Measurements from ENCODE around the gene MMP27. TPM values are rescaled to one million over a fixed set of nuclear protein-coding genes. Genes with fewer than 3 reads are reported as not detected.

Gene MMP27
- total RNA-seq, 1 donor from 2014 or later, result not detected

DNA sequence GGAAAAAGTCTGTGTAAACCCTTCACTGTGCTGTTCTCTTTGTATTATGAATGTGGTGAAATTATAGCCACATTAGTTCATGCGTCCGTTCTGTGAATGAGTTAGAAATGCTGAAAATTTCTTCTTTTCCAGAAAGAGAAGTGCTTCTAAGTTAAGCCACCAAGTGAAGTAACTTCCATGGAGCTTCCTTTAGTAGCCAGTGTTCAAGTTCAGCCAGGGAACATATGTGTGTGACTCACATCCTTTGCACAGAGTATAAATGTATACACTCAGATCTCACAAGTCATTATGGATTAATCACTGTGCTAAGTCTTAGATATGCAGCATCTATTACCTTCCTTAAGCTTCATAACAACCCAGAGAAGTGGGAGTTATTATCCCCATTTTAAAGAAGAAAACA is 22.3 kb upstream of the MMP27 start:
- no peaks in the 10 kb centered on the region for H3K36me3 ChIP-seq (ENCODE audit: control insufficient read depth in 3 of 3, insufficient read depth in 3 of 3, low read length in 3 of 3)
- peaks cover 0 to 2% (median 0%) of the 10 kb centered on the region in 3 donors for H3K9me3 ChIP-seq (ENCODE audit: control insufficient read depth in 3 of 3, low read length in 3 of 3)
- H3K4me3 ChIP-seq (ENCODE audit: low read length in 3 of 3), result no peak overlapping the region
- no peaks in the 10 kb centered on the region for H3K4me1 ChIP-seq (ENCODE audit: control insufficient read depth in 3 of 3, insufficient read depth in 3 of 3, low read length in 3 of 3)
- H3K27me3 ChIP-seq (ENCODE audit: control insufficient read depth in 3 of 3, insufficient read depth in 3 of 3, low read length in 3 of 3), result no peaks in the 10 kb centered on the region
- H3K9ac ChIP-seq (ENCODE audit: low read depth in 1 of 3, low read length in 3 of 3), result no peak overlapping the region
- H3K27ac ChIP-seq (ENCODE audit: low read depth, low read length), result no peak overlapping the region

- Histone ChIP-seq H3K9me3 (ENCODE audit: control insufficient read depth in 3 of 3, low read length in 3 of 3) (no peaks in the 10 kb centered on the region), H3K36me3 (ENCODE audit: control insufficient read depth in 3 of 3, insufficient read depth in 3 of 3, low read length in 3 of 3) (no peaks in the 10 kb centered on the region), H3K27me3 (ENCODE audit: control insufficient read depth in 3 of 3, insufficient read depth in 3 of 3, low read length in 3 of 3) (no peaks in the 10 kb centered on the region), H3K4me3 (ENCODE audit: low read length in 3 of 3) (no peak within 1 kb of the TSS), H3K9ac (ENCODE audit: low read depth in 1 of 3, low read length in 3 of 3) (no peak within 1 kb of the TSS), H3K4me1 (ENCODE audit: control insufficient read depth in 3 of 3, insufficient read depth in 3 of 3, low read length in 3 of 3) (no peaks in the 10 kb centered on the region), H3K27ac (ENCODE audit: low read depth, low read length) (no peak within 1 kb of the TSS)
Measured at GRCh38 chr11:102724904-102725500, 19.4 kb upstream of the MMP27 start, which contains the start of gene MMP8. TSS of gene MMP8 (minus strand) at chr11:102724954. CDS start at chr11:102724855, 99 bp downstream.

- Histone ChIP-seq H3K27me3 (ENCODE audit: control insufficient read depth in 3 of 3, insufficient read depth in 3 of 3, low read length in 3 of 3) (no peaks in the 10 kb centered on the region), H3K4me1 (ENCODE audit: control insufficient read depth in 3 of 3, insufficient read depth in 3 of 3, low read length in 3 of 3) (no peaks in the 10 kb centered on the region), H3K27ac (ENCODE audit: low read depth, low read length) (no peak overlapping the region)
Measured at GRCh38 chr11:102722821-102723220, 17.3 kb upstream of the MMP27 start.

DNA sequence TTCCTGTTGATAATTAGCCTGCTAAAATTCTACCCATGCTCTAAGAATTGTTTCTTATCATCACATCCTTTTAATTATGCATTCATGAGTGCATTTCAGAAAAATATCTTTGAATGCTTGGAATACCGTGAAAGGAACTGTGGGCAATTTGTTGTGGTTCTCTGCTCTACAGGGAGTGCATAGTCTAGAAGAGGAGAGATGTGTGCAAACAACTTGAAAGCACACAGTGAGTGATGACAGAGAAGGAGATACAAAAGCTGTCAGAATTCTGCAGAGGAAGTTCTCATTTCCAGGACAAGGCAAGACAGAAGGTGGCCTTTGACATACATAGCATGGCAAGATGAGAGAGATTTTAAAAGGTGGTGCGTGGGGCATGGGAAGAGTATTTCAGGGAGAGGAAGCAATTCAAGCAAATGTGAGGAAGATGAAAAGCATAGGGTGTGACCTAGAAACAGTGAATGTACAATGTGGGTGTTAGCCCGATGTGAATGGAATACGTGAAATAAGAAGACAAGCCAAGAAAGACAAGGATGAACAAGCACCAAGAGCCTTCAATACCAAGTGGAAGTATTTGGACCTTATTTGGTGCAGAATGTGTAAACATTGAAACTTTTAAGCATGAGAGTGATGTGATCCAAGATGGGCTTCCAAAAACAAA is 14.2 kb upstream of the MMP27 start:
- Histone ChIP-seq H3K9me3 (ENCODE audit: control insufficient read depth in 3 of 3, low read length in 3 of 3) (no peaks in the 10 kb centered on the region), H3K27ac (ENCODE audit: low read depth, low read length) (no peak overlapping the region), H3K27me3 (ENCODE audit: control insufficient read depth in 3 of 3, insufficient read depth in 3 of 3, low read length in 3 of 3) (no peaks in the 10 kb centered on the region), H3K36me3 (ENCODE audit: control insufficient read depth in 3 of 3, insufficient read depth in 3 of 3, low read length in 3 of 3) (no peaks in the 10 kb centered on the region), H3K4me1 (ENCODE audit: control insufficient read depth in 3 of 3, insufficient read depth in 3 of 3, low read length in 3 of 3) (no peaks in the 10 kb centered on the region), H3K4me3 (ENCODE audit: low read length in 3 of 3) (no peak overlapping the region), H3K9ac (ENCODE audit: low read depth in 1 of 3, low read length in 3 of 3) (no peak overlapping the region)

More at GRCh38 chr11:102722821-102723220, 17.3 kb upstream of the MMP27 start:
- Histone ChIP-seq H3K36me3 (ENCODE audit: control insufficient read depth in 3 of 3, insufficient read depth in 3 of 3, low read length in 3 of 3) (no peaks in the 10 kb centered on the region), H3K9me3 (ENCODE audit: control insufficient read depth in 3 of 3, low read length in 3 of 3) (no peaks in the 10 kb centered on the region), H3K9ac (ENCODE audit: low read depth in 1 of 3, low read length in 3 of 3) (no peak overlapping the region), H3K4me3 (ENCODE audit: low read length in 3 of 3) (no peak overlapping the region)

GRCh38 chr11:102717280-102717679 is 11.7 kb upstream of the MMP27 start:
- Histone ChIP-seq H3K4me1 (ENCODE audit: control insufficient read depth in 3 of 3, insufficient read depth in 3 of 3, low read length in 3 of 3) (no peaks in the 10 kb centered on the region), H3K9me3 (ENCODE audit: control insufficient read depth in 3 of 3, low read length in 3 of 3) (no peaks in the 10 kb centered on the region), H3K4me3 (ENCODE audit: low read length in 3 of 3) (no peak overlapping the region), H3K9ac (ENCODE audit: low read depth in 1 of 3, low read length in 3 of 3) (no peak overlapping the region), H3K27me3 (ENCODE audit: control insufficient read depth in 3 of 3, insufficient read depth in 3 of 3, low read length in 3 of 3) (no peaks in the 10 kb centered on the region), H3K36me3 (ENCODE audit: control insufficient read depth in 3 of 3, insufficient read depth in 3 of 3, low read length in 3 of 3) (no peaks in the 10 kb centered on the region), H3K27ac (ENCODE audit: low read depth, low read length) (no peak overlapping the region)

- Histone ChIP-seq H3K4me1 (ENCODE audit: control insufficient read depth in 3 of 3, insufficient read depth in 3 of 3, low read length in 3 of 3) (no peaks in the 10 kb centered on the region), H3K36me3 (ENCODE audit: control insufficient read depth in 3 of 3, insufficient read depth in 3 of 3, low read length in 3 of 3) (no peaks in the 10 kb centered on the region), H3K9me3 (ENCODE audit: control insufficient read depth in 3 of 3, low read length in 3 of 3) (no peaks in the 10 kb centered on the region), H3K27me3 (ENCODE audit: control insufficient read depth in 3 of 3, insufficient read depth in 3 of 3, low read length in 3 of 3) (no peaks in the 10 kb centered on the region), H3K9ac (ENCODE audit: low read depth in 1 of 3, low read length in 3 of 3) (no peak overlapping the region), H3K27ac (ENCODE audit: low read depth, low read length) (no peak overlapping the region), H3K4me3 (ENCODE audit: low read length in 3 of 3) (no peak overlapping the region)
Measured at GRCh38 chr11:102716527-102716926, 11.0 kb upstream of the MMP27 start.

GRCh38 chr11:102712137-102712536 is 6.6 kb upstream of the MMP27 start:
- Histone ChIP-seq H3K4me3 (ENCODE audit: low read length in 3 of 3) (no peak overlapping the region), H3K9me3 (ENCODE audit: control insufficient read depth in 3 of 3, low read length in 3 of 3) (no peaks in the 10 kb centered on the region), H3K27ac (ENCODE audit: low read depth, low read length) (no peak overlapping the region), H3K4me1 (ENCODE audit: control insufficient read depth in 3 of 3, insufficient read depth in 3 of 3, low read length in 3 of 3) (no peaks in the 10 kb centered on the region), H3K36me3 (ENCODE audit: control insufficient read depth in 3 of 3, insufficient read depth in 3 of 3, low read length in 3 of 3) (no peaks in the 10 kb centered on the region), H3K27me3 (ENCODE audit: control insufficient read depth in 3 of 3, insufficient read depth in 3 of 3, low read length in 3 of 3) (no peaks in the 10 kb centered on the region), H3K9ac (ENCODE audit: low read depth in 1 of 3, low read length in 3 of 3) (no peak overlapping the region)

DNA sequence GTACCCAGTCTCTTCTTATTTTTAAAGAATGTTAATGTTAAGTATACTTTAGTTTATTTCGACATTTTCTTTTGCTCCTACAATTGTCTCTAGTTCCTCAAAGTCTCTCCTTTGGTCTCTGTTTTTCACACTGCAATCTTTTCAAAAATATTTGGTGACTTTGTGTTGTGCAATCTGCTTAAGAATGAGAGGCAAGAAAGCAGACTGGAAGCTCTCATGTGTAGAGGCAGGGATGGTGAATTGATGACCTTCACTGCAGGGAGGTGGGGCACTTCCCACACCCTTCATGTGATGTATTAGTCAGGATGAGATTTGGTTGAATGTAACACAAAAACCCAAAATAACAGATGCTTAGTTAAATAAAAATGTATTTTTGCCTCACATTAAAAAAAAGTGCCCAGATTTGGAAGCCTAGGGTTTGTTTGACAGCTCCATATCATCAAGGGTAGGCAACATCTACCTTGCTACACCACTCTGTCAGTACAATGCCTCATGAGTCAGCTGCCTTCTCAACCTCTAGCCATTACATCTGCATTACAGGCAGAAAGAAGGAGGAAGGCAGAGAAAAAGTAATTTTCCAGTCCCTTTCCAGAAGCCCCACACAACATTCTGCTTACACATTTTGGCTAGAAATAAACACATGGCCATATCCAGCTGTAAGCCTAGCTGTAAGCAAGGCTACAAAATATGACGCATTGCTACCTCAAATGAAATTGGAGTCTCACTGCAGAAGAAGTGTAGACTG is 3.8 kb upstream of the MMP27 start:
- Histone ChIP-seq H3K27me3 (ENCODE audit: control insufficient read depth in 3 of 3, insufficient read depth in 3 of 3, low read length in 3 of 3) (no peaks in the 10 kb centered on the region), H3K36me3 (ENCODE audit: control insufficient read depth in 3 of 3, insufficient read depth in 3 of 3, low read length in 3 of 3) (no peaks in the 10 kb centered on the region), H3K27ac (ENCODE audit: low read depth, low read length) (no peak overlapping the region), H3K4me1 (ENCODE audit: control insufficient read depth in 3 of 3, insufficient read depth in 3 of 3, low read length in 3 of 3) (no peaks in the 10 kb centered on the region), H3K9ac (ENCODE audit: low read depth in 1 of 3, low read length in 3 of 3) (no peak overlapping the region), H3K4me3 (ENCODE audit: low read length in 3 of 3) (no peak overlapping the region), H3K9me3 (ENCODE audit: control insufficient read depth in 3 of 3, low read length in 3 of 3) (no peaks in the 10 kb centered on the region)

DNA sequence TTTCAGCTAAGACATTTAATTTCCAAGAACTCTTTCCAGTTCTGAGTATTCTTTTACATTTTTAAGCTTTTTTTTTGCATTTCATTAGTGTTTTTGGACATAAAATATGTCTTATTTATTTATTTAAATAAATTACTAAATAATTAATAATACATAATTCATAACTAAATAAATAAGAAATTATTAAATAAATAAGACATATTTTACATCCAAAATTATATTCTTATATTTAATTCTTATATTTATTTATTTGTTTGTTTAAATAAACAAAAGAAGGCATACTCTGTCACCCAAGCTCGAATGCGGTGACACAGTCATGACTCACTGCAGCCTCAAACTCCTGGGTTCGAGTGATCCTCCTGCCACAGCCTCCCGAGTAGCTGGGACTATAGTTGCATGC is 3.1 kb upstream of the MMP27 start:
- H3K4me1 ChIP-seq (ENCODE audit: control insufficient read depth in 3 of 3, insufficient read depth in 3 of 3, low read length in 3 of 3), result no peaks in the 10 kb centered on the region
- H3K27ac ChIP-seq (ENCODE audit: low read depth, low read length), result no peak overlapping the region
- H3K27me3 ChIP-seq (ENCODE audit: control insufficient read depth in 3 of 3, insufficient read depth in 3 of 3, low read length in 3 of 3), result no peaks in the 10 kb centered on the region
- no peaks in the 10 kb centered on the region for H3K36me3 ChIP-seq (ENCODE audit: control insufficient read depth in 3 of 3, insufficient read depth in 3 of 3, low read length in 3 of 3)
- H3K9ac ChIP-seq (ENCODE audit: low read depth in 1 of 3, low read length in 3 of 3), result no peak overlapping the region
- H3K4me3 ChIP-seq (ENCODE audit: low read length in 3 of 3), result no peak overlapping the region
- no peaks in the 10 kb centered on the region for H3K9me3 ChIP-seq (ENCODE audit: control insufficient read depth in 3 of 3, low read length in 3 of 3)

GRCh38 chr11:102704841-102705240 is 728 bp downstream of the MMP27 start:
- H3K4me1 ChIP-seq (ENCODE audit: control insufficient read depth in 3 of 3, insufficient read depth in 3 of 3, low read length in 3 of 3), result no peaks in the 10 kb centered on the region
- H3K27ac ChIP-seq (ENCODE audit: low read depth, low read length), result no peak overlapping the region
- no peak overlapping the region for H3K4me3 ChIP-seq (ENCODE audit: low read length in 3 of 3)
- no peak overlapping the region for H3K9ac ChIP-seq (ENCODE audit: low read depth in 1 of 3, low read length in 3 of 3)
- H3K9me3 ChIP-seq (ENCODE audit: control insufficient read depth in 3 of 3, low read length in 3 of 3), result no peaks in the 10 kb centered on the region
- no peaks in the 10 kb centered on the region for H3K36me3 ChIP-seq (ENCODE audit: control insufficient read depth in 3 of 3, insufficient read depth in 3 of 3, low read length in 3 of 3)
- no peaks in the 10 kb centered on the region for H3K27me3 ChIP-seq (ENCODE audit: control insufficient read depth in 3 of 3, insufficient read depth in 3 of 3, low read length in 3 of 3)

Measured in skeletal muscle tissue (tissue), 4 donors.